GM23338 (cell line): ENCODE data around the gene NFILZ.
"Not testable (repeated sequence)": the region's sequence is repeated elsewhere in the genome, so short reads cannot be mapped to it uniquely, and the experiment has no call there.

Source experiments
- CREB1 ChIP-seq: fragments of 250-450 bp; sonication (Bioruptor Pico); IDR thresholded peaks from 2 replicates; pipeline ENCODE4 v1.5.0; 2020; ENCODE audit warnings: low read depth, mild to moderate bottlenecking, moderate library complexity
- CTCF ChIP-seq, 2 experiments: fragments of 200-600 bp in 1 of 2; sonication (generic) in 1 of 2; conservative IDR thresholded peaks; 2 replicates each; pipeline versions ENCODE4 v1.5.1 to v1.6.1; 2016 to 2017; ENCODE audit warnings: antibody characterized with exemption in 2 of 2, low read depth in 2 of 2, mild to moderate bottlenecking in 2 of 2, moderate library complexity in 1 of 2
- ETS1 ChIP-seq: IDR thresholded peaks from 2 replicates; pipeline ENCODE4 v1.6.1; 2016; ENCODE audit warnings: antibody characterized with exemption
- EZH2 ChIP-seq: fragments of 200-600 bp; sonication (generic); IDR thresholded peaks from one replicate; pipeline ENCODE4 v1.8.0; 2017; ENCODE audit warnings: antibody characterized with exemption, mild to moderate bottlenecking, low read depth; ENCODE audit not compliant: unreplicated experiment
- EZH2phosphoT487 ChIP-seq: fragments of 200-600 bp; sonication (generic); IDR thresholded peaks from one replicate; pipeline ENCODE4 v1.8.1; 2018; ENCODE audit warnings: antibody characterized with exemption; ENCODE audit not compliant: unreplicated experiment
- JUNB ChIP-seq: IDR thresholded peaks from one replicate; pipeline ENCODE4 v1.6.1; 2016; ENCODE audit warnings: antibody characterized with exemption; ENCODE audit not compliant: unreplicated experiment
- POLR2AphosphoS5 ChIP-seq: IDR thresholded peaks from 2 replicates; pipeline ENCODE4 v1.6.1; 2016; ENCODE audit warnings: antibody characterized with exemption, low read depth
- REST ChIP-seq: IDR thresholded peaks from one replicate; pipeline ENCODE4 v1.6.1; 2018; ENCODE audit warnings: antibody characterized with exemption; ENCODE audit not compliant: unreplicated experiment

GRCh38 chr19:8617325-8617724 lies 13.1 kb upstream of the NFILZ start:
- not testable (repeated sequence) for TF ChIP-seq JUNB; EZH2; CTCF (conservative IDR thresholded peaks at IDR 0.05; ENCODE audit: low read depth in 2 of 2); POLR2AphosphoS5; EZH2phosphoT487; CREB1 (CRISPR knock-in tag); REST; ETS1
